ENCODE results near the gene CHID1. TPM values are rescaled to one million over a fixed set of nuclear protein-coding genes. Genes with fewer than 3 reads are reported as not detected.

The CHID1 gene
- total RNA-seq, 2 donors from 2014 or later, result 46.9 to 78.7 TPM

DNA sequence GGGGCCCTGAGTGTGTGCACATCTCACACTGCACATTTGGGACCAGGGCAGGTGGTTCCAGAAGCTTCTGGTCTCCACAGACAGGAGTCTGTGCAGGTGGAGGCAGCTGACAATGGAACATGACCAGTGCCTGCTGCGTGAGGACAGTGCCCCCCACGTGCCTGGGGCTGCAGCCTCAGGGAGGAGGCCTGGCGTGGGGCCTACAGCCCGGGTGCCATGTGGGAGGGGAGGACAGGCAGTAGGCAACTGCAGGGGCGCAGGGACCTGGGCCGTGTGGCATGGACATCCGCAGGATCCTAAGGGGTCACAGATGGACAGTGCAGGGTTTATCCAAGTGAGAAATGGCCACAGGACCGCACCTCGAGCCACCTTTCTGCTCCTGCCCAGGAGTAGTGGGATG is 39.1 kb downstream of the CHID1 start:
- Histone ChIP-seq H3K36me3 (peaks cover 7% of the 10 kb centered on the region), H3K27ac (no peak overlapping the region), H3K27me3 (no peaks in the 10 kb centered on the region), H3K4me3 (no peak overlapping the region), H3K4me1 (peaks cover 0 to 2% of the 10 kb centered on the region in 2 donors), H3K9me3 (no peaks in the 10 kb centered on the region)
- no peak for DNase-seq (ENCODE audit: low spot score)
- TF ChIP-seq, protein P1, sequence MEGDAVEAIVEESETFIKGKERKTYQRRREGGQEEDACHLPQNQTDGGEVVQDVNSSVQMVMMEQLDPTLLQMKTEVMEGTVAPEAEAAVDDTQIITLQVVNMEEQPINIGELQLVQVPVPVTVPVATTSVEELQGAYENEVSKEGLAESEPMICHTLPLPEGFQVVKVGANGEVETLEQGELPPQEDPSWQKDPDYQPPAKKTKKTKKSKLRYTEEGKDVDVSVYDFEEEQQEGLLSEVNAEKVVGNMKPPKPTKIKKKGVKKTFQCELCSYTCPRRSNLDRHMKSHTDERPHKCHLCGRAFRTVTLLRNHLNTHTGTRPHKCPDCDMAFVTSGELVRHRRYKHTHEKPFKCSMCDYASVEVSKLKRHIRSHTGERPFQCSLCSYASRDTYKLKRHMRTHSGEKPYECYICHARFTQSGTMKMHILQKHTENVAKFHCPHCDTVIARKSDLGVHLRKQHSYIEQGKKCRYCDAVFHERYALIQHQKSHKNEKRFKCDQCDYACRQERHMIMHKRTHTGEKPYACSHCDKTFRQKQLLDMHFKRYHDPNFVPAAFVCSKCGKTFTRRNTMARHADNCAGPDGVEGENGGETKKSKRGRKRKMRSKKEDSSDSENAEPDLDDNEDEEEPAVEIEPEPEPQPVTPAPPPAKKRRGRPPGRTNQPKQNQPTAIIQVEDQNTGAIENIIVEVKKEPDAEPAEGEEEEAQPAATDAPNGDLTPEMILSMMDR (IDR thresholded peaks at IDR 0.05), result no peak

DNA sequence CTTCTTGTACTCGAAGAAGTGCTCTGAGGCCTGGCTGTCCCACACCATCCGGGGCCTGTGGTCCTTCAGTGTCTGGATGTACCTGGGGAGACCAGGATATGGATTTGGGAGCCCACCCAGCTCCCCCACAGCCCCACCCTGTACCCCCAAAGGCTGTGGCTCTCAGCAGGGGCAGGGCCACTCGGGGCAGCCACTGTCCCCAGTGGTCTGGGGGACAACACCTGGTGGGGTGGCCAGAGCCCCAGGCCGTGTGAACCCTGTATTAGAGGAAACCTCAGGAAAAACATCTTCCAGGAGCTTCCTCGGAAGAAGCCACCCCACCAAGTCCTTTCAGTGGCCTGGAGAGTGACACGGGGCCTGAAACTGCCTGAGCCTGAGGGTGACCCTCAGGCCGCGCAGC is 40.2 kb downstream of the CHID1 start:
- TF ChIP-seq, protein P1 (IDR thresholded peaks at IDR 0.05), result no peak
- H3K27me3 ChIP-seq, result no peaks in the 10 kb centered on the region
- H3K36me3 ChIP-seq, result peaks cover 17% of the 10 kb centered on the region
- no peak overlapping the region for H3K27ac ChIP-seq
- no peaks in the 10 kb centered on the region for H3K4me1 ChIP-seq
- H3K4me3 ChIP-seq, result no peak overlapping the region
- H3K9me3 ChIP-seq, result no peaks in the 10 kb centered on the region
- DNase-seq (ENCODE audit: low spot score), result no peak

DNA sequence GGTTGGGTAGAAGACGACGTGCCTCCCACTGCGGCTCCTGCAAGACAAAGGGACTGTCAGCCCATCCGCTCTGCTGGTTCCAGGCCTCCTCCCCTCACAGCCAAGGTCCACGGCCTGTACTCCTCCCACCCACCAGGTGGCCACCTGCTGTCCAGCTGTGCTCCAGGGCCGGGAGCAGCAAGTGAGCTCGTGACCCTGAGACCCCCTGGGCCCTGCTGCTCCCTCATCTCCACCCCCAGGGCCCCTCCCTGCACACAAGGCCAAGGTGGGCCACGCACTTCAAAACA is 40.5 kb downstream of the CHID1 start:
- H3K36me3 ChIP-seq, result peaks cover 21% of the 10 kb centered on the region
- H3K27ac ChIP-seq, result no peak overlapping the region
- H3K9me3 ChIP-seq, result no peaks in the 10 kb centered on the region
- TF ChIP-seq, protein P1 (IDR thresholded peaks at IDR 0.05), result no peak
- no peaks in the 10 kb centered on the region for H3K27me3 ChIP-seq
- DNase-seq (ENCODE audit: low spot score), result no peak
- H3K4me3 ChIP-seq, result no peak overlapping the region
- H3K4me1 ChIP-seq, result no peaks in the 10 kb centered on the region

DNA sequence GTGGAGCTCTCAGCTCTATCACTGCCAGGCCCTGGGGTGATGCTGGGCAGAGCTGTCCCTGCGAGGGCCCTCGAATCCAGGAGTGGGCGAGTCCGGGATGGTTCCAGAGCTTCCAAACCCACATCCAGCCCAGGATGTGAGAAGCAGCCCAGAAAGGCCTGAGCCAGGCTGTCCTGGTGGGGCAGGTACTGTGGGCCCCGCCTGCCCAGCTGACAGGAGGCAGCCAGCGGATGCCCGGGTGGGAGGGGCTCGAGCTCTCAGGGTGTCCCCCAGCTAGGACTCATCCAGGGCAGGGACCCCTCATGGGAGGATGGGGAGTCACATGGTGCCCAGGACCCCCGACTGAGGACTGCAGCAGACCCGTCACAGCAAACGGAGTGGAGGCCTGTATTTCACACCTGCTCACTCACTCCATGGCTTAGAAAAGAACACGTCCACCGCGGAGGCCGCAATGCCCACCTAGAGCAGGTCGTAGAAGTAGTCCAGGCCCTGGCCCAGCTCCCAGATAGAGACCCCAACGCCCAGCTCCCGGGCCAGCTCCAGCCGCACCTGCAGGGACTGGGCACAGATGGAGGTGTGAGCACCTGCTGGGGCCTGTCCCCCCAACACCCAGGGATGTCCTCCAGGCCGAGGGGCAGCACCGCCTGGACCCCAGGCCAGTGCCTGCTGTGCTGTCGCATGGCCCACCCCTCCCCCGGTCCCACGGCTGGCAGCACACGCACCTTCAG is 41.0 kb downstream of the CHID1 start:
- Histone ChIP-seq H3K27ac (no peak overlapping the region), H3K4me1 (no peaks in the 10 kb centered on the region), H3K27me3 (no peaks in the 10 kb centered on the region), H3K9me3 (no peaks in the 10 kb centered on the region), H3K4me3 (no peak overlapping the region), H3K36me3 (peaks cover 26% of the 10 kb centered on the region)
- TF ChIP-seq, protein P1 (IDR thresholded peaks at IDR 0.05), result no peak
- no peak for DNase-seq (ENCODE audit: low spot score)

DNA sequence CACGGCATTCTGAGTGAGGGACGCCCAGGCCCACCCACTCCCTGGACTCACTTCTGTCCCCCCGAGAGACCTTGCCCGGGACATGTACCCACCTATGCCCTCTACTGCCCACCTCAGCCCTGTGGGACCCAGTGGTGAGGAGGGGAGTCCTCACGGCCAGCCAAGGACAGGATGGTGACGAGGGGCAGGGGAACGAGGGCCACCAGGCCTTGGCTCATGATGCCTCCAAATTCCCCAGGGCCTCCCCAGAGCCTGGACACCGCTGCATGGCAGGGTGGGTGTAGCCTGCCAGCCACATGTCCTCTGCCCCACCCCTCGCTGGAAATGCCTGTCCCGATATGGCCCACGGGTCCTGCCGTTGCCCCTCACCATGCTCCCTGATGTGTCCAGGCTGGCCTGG is 41.8 kb downstream of the CHID1 start:
- Histone ChIP-seq H3K9me3 (no peaks in the 10 kb centered on the region), H3K27ac (no peak overlapping the region), H3K27me3 (no peaks in the 10 kb centered on the region), H3K36me3 (peaks cover 34% of the 10 kb centered on the region), H3K4me3 (no peak overlapping the region), H3K4me1 (no peaks in the 10 kb centered on the region)
- DNase-seq (ENCODE audit: low spot score), result no peak
- TF ChIP-seq, protein P1 (IDR thresholded peaks at IDR 0.05), result no peak

DNA sequence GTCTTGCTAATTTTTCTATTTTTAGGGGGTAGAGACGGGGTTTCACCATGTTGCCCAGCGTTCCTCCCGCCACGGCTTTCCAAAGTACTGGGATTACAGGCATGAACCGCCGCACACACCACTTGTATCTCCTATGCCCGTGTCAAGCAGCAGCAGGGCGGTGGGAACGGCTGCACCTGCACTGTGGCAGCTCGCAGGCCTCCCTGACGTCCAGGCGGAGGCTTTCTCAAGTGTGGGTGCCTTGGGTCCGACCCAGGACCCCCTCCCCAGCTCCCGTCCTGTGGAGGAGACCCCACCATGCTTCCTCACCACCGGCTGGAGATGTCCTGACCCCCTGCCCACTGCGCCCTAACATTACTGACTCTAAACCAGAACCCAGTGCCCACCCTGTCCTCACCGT is 42.2 kb downstream of the CHID1 start:
- no peaks in the 10 kb centered on the region for H3K27me3 ChIP-seq
- no peak overlapping the region for H3K27ac ChIP-seq
- peaks cover 35% of the 10 kb centered on the region for H3K36me3 ChIP-seq
- DNase-seq (ENCODE audit: low spot score), result no peak
- no peaks in the 10 kb centered on the region for H3K9me3 ChIP-seq
- TF ChIP-seq, protein P1 (IDR thresholded peaks at IDR 0.05), result no peak
- no peak overlapping the region for H3K4me3 ChIP-seq
- no peaks in the 10 kb centered on the region for H3K4me1 ChIP-seq
